H1 (cell line): Measurements from ENCODE around the gene SENP1. TPM values are rescaled to one million over a fixed set of nuclear protein-coding genes. Genes with fewer than 3 reads are reported as not detected.

Experiments
- CTCF ChIA-PET: fragments of 300-600 bp; sonication (Branson Sonifier 250); formaldehyde crosslinking; loops from one replicate; lab custom pipeline; 2021; ENCODE audit not compliant: partially characterized antibody; lab: Charles Lee
- POLR2A ChIA-PET: fragments of 300-600 bp; sonication (Branson Sonifier 250); formaldehyde crosslinking; loops from one replicate; lab custom pipeline; 2021; ENCODE audit warnings: inconsistent platforms; ENCODE audit not compliant: partially characterized antibody; lab: Charles Lee
- DNase-seq, 2 experiments: peaks; one replicate each; pipeline versions ENCODE4 v3.0.0 to v3.0.0-alpha.2; 2010 to 2022; ENCODE audit warnings: low spot score in 2 of 2, low read depth in 1 of 2, mixed read lengths in 1 of 2
- FAIRE-seq: peaks from 2 replicates; lab custom pipeline; 2011; peaks lifted over from hg19 to GRCh38; lab: Jason Lieb, UNC
- H2AFZ ChIP-seq: 2 replicates; pipeline ENCODE4 v1.8.1; 2012; ENCODE audit warnings: low read length, inconsistent platforms
- H2AK5ac ChIP-seq: 2 replicates; pipeline ENCODE4 v1.6.1; 2013; ENCODE audit warnings: low read depth, low read length
- H2BK120ac ChIP-seq: replicated peaks from 2 replicates; pipeline ENCODE3; 2013; ENCODE audit warnings: low read depth, low read length, inconsistent platforms
- H2BK12ac ChIP-seq: 2 replicates; pipeline ENCODE4 v1.6.1; 2013; ENCODE audit warnings: low read depth, low read length
- H2BK15ac ChIP-seq: 2 replicates; pipeline ENCODE4 v1.6.1; 2013; ENCODE audit warnings: low read length
- H2BK20ac ChIP-seq: 2 replicates; pipeline ENCODE4 v1.6.1; 2013; ENCODE audit warnings: low read length
- H2BK5ac ChIP-seq: 2 replicates; pipeline ENCODE4 v1.6.1; 2013; ENCODE audit warnings: low read depth, low read length
- H3K14ac ChIP-seq: 2 replicates; pipeline ENCODE4 v1.6.1; 2013; ENCODE audit warnings: inconsistent platforms; ENCODE audit not compliant: insufficient read length
- H3K18ac ChIP-seq: 2 replicates; pipeline ENCODE4 v1.6.1; 2013; ENCODE audit warnings: low read length; ENCODE audit errors: extremely low read depth
- H3K23ac ChIP-seq: 2 replicates; pipeline ENCODE4 v1.6.1; 2013; ENCODE audit warnings: inconsistent platforms; ENCODE audit not compliant: insufficient read length
- H3K23me2 ChIP-seq: 2 replicates; pipeline ENCODE4 v1.6.1; 2013; ENCODE audit warnings: low read depth, low read length
- H3K27ac ChIP-seq: 2 replicates; pipeline ENCODE4 v1.6.1; 2011; ENCODE audit warnings: low read depth, low read length, inconsistent platforms
- H3K27me3 ChIP-seq, 4 experiments: replicated peaks in 1 of 4; 1 replicate in 1 of 4; 2 replicates in 3 of 4; pipeline versions ENCODE4 v1.6.1 to v1.8.1; 2011 to 2013; ENCODE audit warnings: low read length in 3 of 4, mild to moderate bottlenecking in 3 of 4, inconsistent platforms in 2 of 4, mixed read lengths in 2 of 4, moderate library complexity in 1 of 4; ENCODE audit not compliant: control insufficient read depth in 3 of 4, insufficient read depth in 3 of 4; ENCODE audit errors: extremely low read depth in 1 of 4
- H3K36me3 ChIP-seq, 4 experiments: 2 replicates each; pipeline versions ENCODE4 v1.6.1 to v1.8.1; 2011 to 2013; ENCODE audit warnings: mild to moderate bottlenecking in 4 of 4, low read length in 3 of 4, moderate library complexity in 2 of 4, control low read depth in 1 of 4, inconsistent platforms in 1 of 4; ENCODE audit not compliant: insufficient read depth in 4 of 4, control insufficient read depth in 2 of 4
- H3K4ac ChIP-seq: replicated peaks from 2 replicates; pipeline ENCODE3; 2013; ENCODE audit warnings: low read length, low read depth, mixed read lengths, inconsistent platforms; ENCODE audit not compliant: insufficient read length
- H3K4me1 ChIP-seq, 4 experiments: replicated peaks in 1 of 4; 1 replicate in 1 of 4; 2 replicates in 3 of 4; pipeline versions ENCODE4 v1.6.1 to v1.8.1; 2011 to 2013; ENCODE audit warnings: low read length in 3 of 4, inconsistent platforms in 2 of 4, mixed read lengths in 1 of 4; ENCODE audit not compliant: insufficient read depth in 4 of 4, control insufficient read depth in 3 of 4
- H3K4me2 ChIP-seq, 2 experiments: 2 replicates each; pipeline versions ENCODE4 v1.6.1 to v1.8.1; 2011 to 2013; ENCODE audit warnings: low read depth in 2 of 2, low read length in 2 of 2, control low read depth in 1 of 2, inconsistent platforms in 1 of 2, mild to moderate bottlenecking in 1 of 2; ENCODE audit not compliant: insufficient read depth in 1 of 2
- H3K4me3 ChIP-seq, 4 experiments: fragments of 200-600, 300-600 bp in 1 of 4; sonication (generic), shearing (Covaris generic), sonication (Bioruptor Twin) in 1 of 4; 2 replicates each; pipeline versions ENCODE4 v1.5.1 to v1.8.1; 2011 to 2016; ENCODE audit warnings: low read length in 4 of 4, low read depth in 3 of 4, control low read depth in 2 of 4, inconsistent platforms in 2 of 4, mild to moderate bottlenecking in 2 of 4, mixed read lengths in 1 of 4, moderate library complexity in 1 of 4; ENCODE audit not compliant: insufficient read depth in 2 of 4; ENCODE audit errors: extremely low read depth in 1 of 4
- H3K56ac ChIP-seq: replicated peaks from 2 replicates; pipeline ENCODE3; 2013; ENCODE audit warnings: low read depth, mild to moderate bottlenecking, mixed read lengths, low read length, inconsistent platforms; ENCODE audit not compliant: insufficient read length
- H3K79me1 ChIP-seq: 2 replicates; pipeline ENCODE4 v1.6.1; 2013; ENCODE audit warnings: low read depth, low read length, control low read depth
- H3K79me2 ChIP-seq, 2 experiments: 2 replicates each; pipeline versions ENCODE4 v1.6.1 to v1.8.1; 2012 to 2013; ENCODE audit warnings: low read length in 2 of 2, mild to moderate bottlenecking in 2 of 2, inconsistent platforms in 1 of 2; ENCODE audit not compliant: insufficient read depth in 2 of 2, control insufficient read depth in 1 of 2
- H3K9ac ChIP-seq, 4 experiments: replicated peaks in 1 of 4; 1 replicate in 1 of 4; 2 replicates in 3 of 4; pipeline versions ENCODE4 v1.6.1 to v1.8.1; 2011 to 2013; ENCODE audit warnings: low read depth in 3 of 4, low read length in 3 of 4, control low read depth in 2 of 4, mild to moderate bottlenecking in 2 of 4, moderate library complexity in 2 of 4, inconsistent platforms in 1 of 4; ENCODE audit errors: extremely low read depth in 1 of 4
- H3K9me3 ChIP-seq, 2 experiments: 2 replicates each; pipeline versions ENCODE4 v1.6.1 to v1.8.1; 2012 to 2013; ENCODE audit warnings: mild to moderate bottlenecking in 2 of 2, moderate library complexity in 2 of 2, control low read depth in 1 of 2, inconsistent platforms in 1 of 2, low read depth in 1 of 2, low read length in 1 of 2, mixed read lengths in 1 of 2; ENCODE audit not compliant: insufficient read depth in 2 of 2
- H4K20me1 ChIP-seq, 2 experiments: replicated peaks in 1 of 2; 2 replicates each; pipeline versions ENCODE3 to v1.8.1; 2011 to 2013; ENCODE audit warnings: inconsistent platforms in 2 of 2, low read length in 2 of 2, mild to moderate bottlenecking in 1 of 2; ENCODE audit not compliant: insufficient read depth in 2 of 2, control insufficient read depth in 1 of 2
- H4K5ac ChIP-seq: 2 replicates; pipeline ENCODE4 v1.6.1; 2013; ENCODE audit warnings: low read length, low read depth, mixed read lengths, inconsistent platforms; ENCODE audit not compliant: insufficient read length
- H4K8ac ChIP-seq: 2 replicates; pipeline ENCODE4 v1.8.0; 2013; ENCODE audit warnings: mild to moderate bottlenecking, moderate library complexity, low read length, inconsistent platforms; ENCODE audit not compliant: insufficient read depth; ENCODE audit errors: extremely low read depth
- H4K91ac ChIP-seq: replicated peaks from 2 replicates; pipeline ENCODE3; 2013; ENCODE audit warnings: low read length, mixed read lengths, inconsistent platforms; ENCODE audit not compliant: insufficient read length
- BACH1 ChIP-seq: IDR thresholded peaks from 2 replicates; pipeline ENCODE4 v1.6.1; 2012; ENCODE audit warnings: low read length, improper control_type of control experiment
- BRCA1 ChIP-seq: IDR thresholded peaks from 2 replicates; pipeline ENCODE4 v1.6.1; 2012; ENCODE audit warnings: low read depth, low read length, improper control_type of control experiment
- CBX5 ChIP-seq: fragments of 300-800, 300-1000 bp; sonication (generic); IDR thresholded peaks from 2 replicates; pipeline ENCODE4 v1.7.1; 2016; ENCODE audit warnings: antibody characterized with exemption, low read length, low read depth
- CTBP2 ChIP-seq: IDR thresholded peaks from 2 replicates; pipeline ENCODE4 v1.7.0; 2011; ENCODE audit warnings: borderline replicate concordance, mild to moderate bottlenecking, moderate library complexity, mixed read lengths, low read length; ENCODE audit not compliant: insufficient read depth, insufficient read length
- E2F6 ChIP-seq: IDR thresholded peaks from 2 replicates; pipeline ENCODE4 v1.6.1; 2012; ENCODE audit warnings: inconsistent platforms
- NANOG ChIP-seq: IDR thresholded peaks from 2 replicates; pipeline ENCODE4 v1.6.1; 2011; ENCODE audit warnings: low read length, low read depth, mild to moderate bottlenecking, inconsistent platforms; ENCODE audit not compliant: insufficient read depth, poor library complexity, severe bottlenecking
- PHF8 ChIP-seq: fragments of 200-600 bp; sonication (generic); conservative IDR thresholded peaks from 2 replicates; pipeline ENCODE4 v1.7.1; 2012; ENCODE audit warnings: low read depth, mild to moderate bottlenecking, inconsistent platforms, low read length, moderate library complexity
- RAD21 ChIP-seq, 2 experiments: IDR thresholded peaks in 1 of 2; conservative IDR thresholded peaks in 1 of 2; 2 replicates each; pipeline ENCODE4 v1.6.1; 2011; ENCODE audit warnings: low read depth in 2 of 2, low read length in 2 of 2, improper control_type of control experiment in 1 of 2, inconsistent platforms in 1 of 2, mild to moderate bottlenecking in 1 of 2, moderate library complexity in 1 of 2
- TCF12 ChIP-seq: IDR thresholded peaks from 2 replicates; pipeline ENCODE4 v1.6.1; 2011; ENCODE audit warnings: low read depth, mild to moderate bottlenecking, low read length
- ZNF274 ChIP-seq: IDR thresholded peaks from 2 replicates; pipeline ENCODE4 v1.7.0; 2012; ENCODE audit warnings: low read length, borderline replicate concordance; ENCODE audit errors: extremely low read depth
- WGBS, 2 experiments: shearing (Covaris generic) in 1 of 2; methylation state at CpG; one replicate each; pipeline versions ENCODE4 v1.1.6 to v1.1.7; 2013 to 2015; ENCODE audit warnings: low lambda C conversion rate in 2 of 2, mixed read lengths in 2 of 2, inconsistent platforms in 1 of 2, low coverage in 1 of 2, missing lambda C conversion rate in 1 of 2; ENCODE audit not compliant: insufficient replicate concordance in 2 of 2, insufficient coverage in 1 of 2, insufficient read length in 1 of 2; ENCODE audit errors: extremely low coverage in 1 of 2, missing lambda C conversion rate in 1 of 2; 5-methylcytosine and 5-hydroxymethylcytosine counted together
- polyA plus RNA-seq, 7 experiments: library from polyadenylated mRNA; depleted of rRNA in 3 of 7; stranded (reverse) in 5 of 7; unstranded in 2 of 7; fragments of >200 nt in 5 of 7; fragments of 200-250 nt in 2 of 7; gene quantifications; 1 replicate in 5 of 7; 2 replicates in 1 of 7; 4 replicates in 1 of 7; pipeline versions ENCODE4 v1.2.1 to v1.2.3, GENCODE V29; 2011 to 2013; ENCODE audit warnings: missing spikeins in 2 of 7, mixed read lengths in 2 of 7
- total RNA-seq: library from RNA; stranded (reverse); fragmentation: NEBNext Ultra II Directional; extraction: Animal tissue kit (Norgen Biotek cat#: 25700); gene quantifications from 2 replicates; pipeline ENCODE4 v1.2.1, GENCODE V29; 2021
- TF ChIP-seq, protein P1 (sequence below): IDR thresholded peaks from 2 replicates; pipeline ENCODE4 v1.6.1; 2011; ENCODE audit warnings: low read depth, mild to moderate bottlenecking, low read length; ENCODE audit not compliant: insufficient read depth

SENP1 gene
- total and polyA plus RNA-seq, 2 of the 8 experiments (the other 6 are each of a cell fraction or from before 2014, with no cell fraction given): 14.2 to 31.5 TPM

- H2BK20ac ChIP-seq: no peak overlapping the region
- H2BK12ac ChIP-seq: no peak overlapping the region
- H4K5ac ChIP-seq: no peak overlapping the region
- H3K14ac ChIP-seq: no peak overlapping the region
- no peak overlapping the region for H2BK120ac ChIP-seq
- WGBS, 2 experiments: 88% methylated on average over 5 of the region's 5 CpGs; no CpG with 5 or more reads in 1 of the 2 experiments
- no peaks in the 10 kb centered on the region for H3K27me3 ChIP-seq
- no peaks in the 10 kb centered on the region for H3K79me1 ChIP-seq
- H3K79me2 ChIP-seq: no peaks in the 10 kb centered on the region
- H3K23ac ChIP-seq: no peak overlapping the region
- H3K23me2 ChIP-seq: no peaks in the 10 kb centered on the region
- FAIRE-seq: no peak
- H3K4ac ChIP-seq: no peak overlapping the region
- H3K9ac ChIP-seq: no peak overlapping the region
- no peaks in the 10 kb centered on the region for H4K20me1 ChIP-seq
- peaks cover 0 to 17% (median 4%) of the 10 kb centered on the region in 4 experiments; a peak in 3 of 8 replicates for H3K36me3 ChIP-seq
- H2AFZ ChIP-seq: no peak overlapping the region
- no peak overlapping the region for H2AK5ac ChIP-seq
- H3K27ac ChIP-seq: no peak overlapping the region
- H4K91ac ChIP-seq: no peak overlapping the region
- no peak overlapping the region for H3K4me3 ChIP-seq
- no peak overlapping the region for H3K18ac ChIP-seq
- H3K4me2 ChIP-seq: no peak overlapping the region
- H3K56ac ChIP-seq: no peak overlapping the region
- POLR2A ChIA-PET: no interaction called here
- H3K4me1 ChIP-seq: no peaks in the 10 kb centered on the region
- CTCF ChIA-PET: interaction anchor here (1.2 kb wide), 1 partner anchor 9 kb away, joined by 3 read pairs; no protein-coding TSS in a partner anchor
- no peak overlapping the region for H2BK5ac ChIP-seq
- no peak overlapping the region for H2BK15ac ChIP-seq
- H3K9me3 ChIP-seq: no peaks in the 10 kb centered on the region
- no peak overlapping the region for H4K8ac ChIP-seq
- DNase-seq: no peak
- no peak for TF ChIP-seq TCF12
- no peak for TF ChIP-seq CTBP2
- TF ChIP-seq ZNF274: no peak
- TF ChIP-seq BACH1: no peak
- TF ChIP-seq BRCA1: no peak
- TF ChIP-seq CBX5: no peak
- no peak for TF ChIP-seq PHF8
- TF ChIP-seq E2F6: no peak
- TF ChIP-seq RAD21 (IDR thresholded peaks at IDR 0.05 in 1 of 2, conservative IDR thresholded peaks at IDR 0.05 in 1 of 2; ENCODE audit: low read depth in 2 of 2, low read length in 2 of 2): no peak
- no peak for TF ChIP-seq NANOG
- TF ChIP-seq, protein P1, sequence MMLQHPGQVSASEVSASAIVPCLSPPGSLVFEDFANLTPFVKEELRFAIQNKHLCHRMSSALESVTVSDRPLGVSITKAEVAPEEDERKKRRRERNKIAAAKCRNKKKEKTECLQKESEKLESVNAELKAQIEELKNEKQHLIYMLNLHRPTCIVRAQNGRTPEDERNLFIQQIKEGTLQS: no peak
Observed at GRCh38 chr12:48080285-48080684, 25.6 kb downstream of the SENP1 start.
